Measurements from ENCODE around the gene VAC14.

The VAC14 gene

DNA sequence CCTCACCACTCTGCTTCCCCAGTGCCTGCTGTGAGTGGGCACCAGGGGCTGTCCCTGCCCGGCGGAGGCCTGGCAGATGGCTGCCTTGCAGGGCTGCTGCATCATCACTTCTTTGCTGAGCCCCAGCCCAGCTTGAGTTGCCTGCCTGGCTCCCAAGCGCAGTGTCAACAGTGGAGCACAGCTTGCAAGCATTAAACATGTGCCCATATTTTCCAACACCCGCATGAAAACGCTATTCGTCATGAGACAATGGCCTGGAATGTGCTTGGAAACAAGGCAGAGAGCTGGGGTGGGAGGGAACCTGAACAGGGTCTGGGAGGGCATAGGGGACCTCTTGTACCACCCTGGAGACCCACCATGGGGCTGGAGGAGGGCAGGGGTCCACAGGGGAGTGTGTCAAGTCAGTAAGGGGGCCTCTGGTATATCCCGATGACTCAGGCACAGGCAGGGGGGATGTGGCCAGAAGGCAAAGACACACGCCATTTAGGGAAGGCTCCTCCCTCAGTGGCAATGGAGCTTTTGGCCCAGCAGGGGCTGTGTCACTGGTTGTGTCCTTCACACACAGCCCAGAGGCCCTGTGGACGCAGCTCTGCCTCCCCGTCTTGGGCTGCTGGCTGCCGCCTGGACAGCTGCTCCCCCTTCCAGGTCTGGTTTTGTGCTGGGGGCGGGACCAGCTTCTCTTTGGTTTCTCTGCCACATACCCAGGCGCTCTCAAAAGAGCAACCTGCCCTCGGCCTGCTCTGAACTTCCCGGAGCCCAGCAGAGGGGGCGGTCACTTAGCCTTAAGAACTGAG is 97.7 kb downstream of the VAC14 start:
- peak; percentile 4 for FAIRE-seq

- no peak for FAIRE-seq
Measured at GRCh38 chr16:70702624-70703023, 98.3 kb downstream of the VAC14 start.

DNA sequence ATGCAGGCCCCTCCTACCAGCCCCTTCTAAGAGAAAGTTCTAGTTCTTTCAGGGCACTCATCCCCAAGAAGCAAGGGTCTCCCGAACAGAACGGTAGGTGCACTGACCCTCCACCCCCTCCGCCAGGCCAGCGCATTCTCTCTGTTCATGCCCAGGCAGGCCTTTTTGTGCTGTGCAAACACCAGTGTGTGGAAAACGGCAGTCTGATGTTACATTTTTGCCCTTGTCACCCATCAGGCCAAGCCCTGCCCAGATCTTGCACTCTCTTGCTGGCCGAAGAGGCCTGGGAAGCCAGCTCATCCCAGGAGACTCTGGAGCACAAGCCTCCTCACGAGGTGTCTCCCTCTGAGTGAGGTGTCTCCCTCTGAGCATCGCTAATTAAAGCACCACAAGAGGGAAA is 99.0 kb downstream of the VAC14 start:
- no peak for FAIRE-seq

GRCh38 chr16:70701596-70701995 is 99.4 kb downstream of the VAC14 start:
- FAIRE-seq: no peak

DNA sequence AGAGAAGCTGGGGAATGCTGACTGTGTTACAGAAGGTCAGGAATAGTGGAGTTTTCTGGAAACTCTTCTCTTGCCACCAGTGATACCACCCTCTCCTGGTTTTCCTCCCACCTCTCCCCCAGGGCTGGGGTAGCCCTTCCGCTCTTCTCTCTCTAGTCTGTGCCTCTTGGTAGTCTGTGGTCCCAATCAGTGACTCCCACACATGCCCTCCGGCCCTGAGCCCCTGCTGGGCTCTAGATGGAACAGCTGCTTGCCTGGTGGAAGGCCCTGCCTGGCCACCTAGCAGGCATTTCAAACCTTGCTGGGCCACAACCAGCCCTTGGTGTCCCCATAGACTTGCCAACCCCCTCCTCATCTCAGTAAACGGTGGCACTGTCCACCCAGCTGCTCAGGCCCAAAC is 99.9 kb downstream of the VAC14 start:
- FAIRE-seq: no peak

DNA sequence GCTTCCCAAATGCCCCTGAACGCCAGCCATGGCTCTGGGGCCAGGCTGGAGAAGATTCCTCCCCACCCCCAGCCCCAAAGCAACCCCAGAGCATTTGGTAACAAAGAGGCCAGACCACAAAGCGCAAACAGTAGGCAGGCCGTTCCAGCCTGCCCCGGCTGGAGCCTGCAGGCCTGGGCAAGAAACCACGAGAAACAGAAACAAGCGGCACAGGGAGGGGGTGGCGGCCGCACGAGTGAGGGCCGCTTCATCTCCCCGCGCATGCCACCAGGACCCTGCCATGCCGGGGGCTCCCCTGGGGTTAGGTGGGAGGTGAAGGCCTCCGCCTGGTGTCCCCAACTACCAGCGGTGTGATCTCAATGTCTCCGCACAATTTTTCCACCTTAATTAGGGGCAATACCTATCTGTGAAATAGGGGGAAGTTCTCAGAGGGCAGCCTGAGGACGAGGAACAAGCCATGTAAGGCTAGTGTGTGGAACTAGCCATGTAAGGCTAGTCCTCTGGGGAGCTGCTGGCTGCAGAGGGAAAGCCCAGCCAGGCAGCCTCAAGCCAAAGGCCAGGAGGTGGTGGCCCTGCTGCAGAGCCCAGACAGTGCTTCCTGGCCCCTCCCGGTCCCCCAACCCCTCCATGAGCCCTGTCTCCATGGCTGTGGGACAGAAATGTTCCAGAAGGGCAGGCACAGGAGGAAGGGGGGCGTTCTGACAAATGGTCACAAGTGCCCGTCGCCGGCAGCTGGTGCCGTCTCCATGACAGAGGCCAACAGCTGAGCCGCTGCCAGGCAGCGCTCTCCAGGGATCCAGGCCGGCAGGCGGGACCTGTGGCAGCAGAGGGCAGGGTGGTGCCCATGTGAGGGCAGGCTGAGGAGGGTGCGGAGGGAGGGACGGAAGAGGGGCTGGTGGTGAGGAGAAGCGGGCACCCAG is 100.6 kb downstream of the VAC14 start:
- FAIRE-seq: no peak

- FAIRE-seq: no peak
Measured at GRCh38 chr16:70699696-70700095, 101.3 kb downstream of the VAC14 start.

- FAIRE-seq: no peak
Measured at GRCh38 chr16:70698901-70699300, 102.1 kb downstream of the VAC14 start.

DNA sequence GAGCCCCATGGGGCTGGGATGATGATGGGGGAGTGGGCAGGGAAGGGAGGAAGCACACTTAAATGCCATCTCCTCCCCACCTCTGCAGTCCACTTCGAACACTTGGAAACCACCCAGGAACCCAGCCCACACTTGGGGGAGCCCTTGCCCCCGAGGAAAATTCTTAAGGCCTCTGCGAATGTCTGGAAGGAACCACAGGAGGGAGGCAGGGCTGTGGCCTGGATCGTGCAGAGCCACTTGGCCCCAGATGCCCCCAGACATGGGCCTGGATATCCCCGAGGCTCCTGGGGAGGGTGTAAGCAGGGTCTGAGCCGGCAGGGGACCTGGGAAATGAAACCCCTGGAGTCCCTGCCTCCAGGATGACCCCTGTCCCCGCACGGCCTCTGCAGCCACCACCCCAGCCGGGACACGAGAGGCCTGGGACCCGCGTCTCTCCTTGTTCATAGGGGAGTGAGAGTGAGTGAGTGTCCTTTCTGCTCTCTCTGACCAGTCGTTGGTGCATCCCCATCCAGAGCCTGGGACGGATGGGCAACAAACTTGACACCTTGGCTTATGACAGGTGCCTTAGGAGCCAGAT is 103.3 kb downstream of the VAC14 start:
- FAIRE-seq: no peak

GRCh38 chr16:70696952-70697593 is 103.9 kb downstream of the VAC14 start:
- no peak for FAIRE-seq

DNA sequence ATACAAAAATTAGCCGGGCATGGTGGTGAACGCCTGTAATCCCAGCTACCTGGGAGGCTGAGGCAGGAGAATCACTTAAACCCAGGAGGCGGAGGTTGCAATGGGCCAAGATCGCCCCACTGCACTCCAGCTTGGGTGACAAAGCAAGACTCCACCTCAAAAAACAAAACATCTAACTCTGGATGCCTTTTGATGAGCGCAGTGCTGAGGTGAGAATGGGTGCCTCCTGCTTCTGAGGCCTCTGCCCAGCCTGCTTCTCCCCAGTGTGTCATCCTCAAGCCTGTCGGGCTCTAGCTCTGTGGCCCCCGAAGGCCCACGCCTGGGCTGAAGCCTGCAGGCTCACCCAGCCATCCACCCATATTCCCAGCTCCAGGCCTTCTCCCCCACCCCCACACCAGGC is 104.6 kb downstream of the VAC14 start:
- FAIRE-seq: no peak

DNA sequence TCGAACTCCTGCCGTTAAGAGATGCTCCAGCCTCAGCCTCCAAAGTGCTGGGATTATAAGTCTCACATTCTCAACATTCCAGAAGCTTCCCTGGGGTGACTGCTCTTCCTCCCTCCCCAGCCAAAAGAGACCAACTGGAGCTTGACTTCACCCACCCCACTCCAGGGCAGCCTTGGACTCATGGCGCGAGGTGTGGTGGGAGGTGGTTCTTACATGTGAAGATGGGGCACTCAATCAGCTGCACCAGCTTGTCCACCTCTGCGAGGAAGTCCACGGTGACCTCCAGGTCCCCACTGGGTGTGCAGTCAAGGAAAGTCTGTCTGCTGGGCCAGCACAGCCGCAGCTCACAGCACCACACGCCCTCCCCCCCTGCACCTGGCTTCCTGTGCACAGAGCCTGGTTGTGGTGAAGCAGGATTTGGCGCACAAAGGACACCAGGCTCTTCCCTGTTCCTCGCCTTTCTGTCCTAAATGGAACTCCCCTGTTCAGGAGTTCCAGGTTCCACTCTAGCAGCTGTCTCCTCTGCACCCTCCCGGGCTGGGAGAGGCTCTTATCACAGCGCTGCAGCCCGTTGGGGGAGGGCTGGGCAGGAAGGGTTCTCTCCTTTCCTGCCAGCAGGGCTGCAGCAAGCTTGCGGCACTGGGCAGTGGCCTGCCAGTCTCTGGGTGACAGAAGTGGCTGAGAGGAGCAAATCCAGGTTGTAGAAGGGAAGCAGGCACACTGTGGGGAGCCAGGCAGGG is 105.5 kb downstream of the VAC14 start:
- no peak for FAIRE-seq

- no peak for FAIRE-seq
Measured at GRCh38 chr16:70694868-70695218, 106.1 kb downstream of the VAC14 start.

GRCh38 chr16:70694088-70694867 is 106.7 kb downstream of the VAC14 start:
- no peak for FAIRE-seq

DNA sequence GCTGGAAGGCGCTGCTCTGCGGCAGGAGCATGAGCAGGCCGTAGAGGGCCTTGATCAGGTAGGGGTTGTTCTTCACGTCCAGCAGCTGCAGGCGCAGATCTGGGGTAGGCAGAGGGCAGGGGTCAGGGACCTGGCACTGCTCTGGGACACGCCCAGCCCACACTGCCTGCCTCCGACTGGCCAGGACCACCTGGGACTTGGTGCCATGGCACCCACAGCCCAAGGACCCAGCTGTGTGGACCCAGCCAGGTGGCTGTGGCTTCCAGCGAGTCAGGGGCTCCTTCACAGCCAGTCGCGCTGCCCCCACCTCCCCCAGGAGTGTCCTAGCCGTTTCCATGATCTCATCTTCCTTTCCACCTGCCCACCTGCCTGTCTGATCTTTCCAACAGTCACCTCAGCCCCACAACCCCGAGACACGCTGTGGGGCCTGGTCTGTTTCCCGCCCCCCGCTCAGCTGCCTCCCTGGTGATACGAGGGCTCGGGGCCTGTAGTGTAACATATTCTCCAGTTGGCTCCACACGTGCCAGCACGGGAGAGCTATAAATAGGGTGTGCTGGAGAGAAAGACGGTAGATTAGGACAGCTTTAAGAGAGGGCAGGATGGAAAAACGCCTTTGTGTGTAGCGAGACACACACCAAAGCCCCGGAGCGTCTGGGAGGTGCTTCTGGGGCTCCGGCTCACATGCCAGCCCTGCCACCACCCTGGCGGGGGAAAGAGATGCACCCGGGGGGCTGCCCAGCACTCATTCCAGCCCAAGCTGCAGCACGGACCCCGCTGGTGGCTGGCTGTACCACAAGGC is 107.9 kb downstream of the VAC14 start:
- no peak for FAIRE-seq

GRCh38 chr16:70692130-70692872 is 108.7 kb downstream of the VAC14 start:
- no peak for FAIRE-seq

- no peak for FAIRE-seq
Measured at GRCh38 chr16:70691223-70692129, 109.5 kb downstream of the VAC14 start.

GRCh38 chr16:70689970-70690891 is 110.7 kb downstream of the VAC14 start:
- no peak for FAIRE-seq

Data from endometrium (tissue), 2 donors.